AG09309 (cell line): ENCODE data around the gene OR14A2.
"Not testable (repeated sequence)": the region's sequence is repeated elsewhere in the genome, so short reads cannot be mapped to it uniquely, and the experiment has no call there.

Source experiments
- DNase-seq: peaks from one replicate; pipeline ENCODE4 v3.0.0-alpha.2; 2010; ENCODE audit warnings: low read depth
- H3K4me3 ChIP-seq: 2 replicates; pipeline ENCODE4 v1.5.1; 2011; ENCODE audit warnings: mild to moderate bottlenecking, low read depth, low read length, moderate library complexity; ENCODE audit not compliant: control insufficient read depth
- TF ChIP-seq, protein P1 (sequence below): IDR thresholded peaks from 2 replicates; pipeline ENCODE4 v1.5.1; 2011; ENCODE audit warnings: mild to moderate bottlenecking, low read depth, low read length, inconsistent platforms; ENCODE audit not compliant: insufficient read depth, control insufficient read depth; ENCODE audit errors: missing control alignments

OR14A2 gene

DNA sequence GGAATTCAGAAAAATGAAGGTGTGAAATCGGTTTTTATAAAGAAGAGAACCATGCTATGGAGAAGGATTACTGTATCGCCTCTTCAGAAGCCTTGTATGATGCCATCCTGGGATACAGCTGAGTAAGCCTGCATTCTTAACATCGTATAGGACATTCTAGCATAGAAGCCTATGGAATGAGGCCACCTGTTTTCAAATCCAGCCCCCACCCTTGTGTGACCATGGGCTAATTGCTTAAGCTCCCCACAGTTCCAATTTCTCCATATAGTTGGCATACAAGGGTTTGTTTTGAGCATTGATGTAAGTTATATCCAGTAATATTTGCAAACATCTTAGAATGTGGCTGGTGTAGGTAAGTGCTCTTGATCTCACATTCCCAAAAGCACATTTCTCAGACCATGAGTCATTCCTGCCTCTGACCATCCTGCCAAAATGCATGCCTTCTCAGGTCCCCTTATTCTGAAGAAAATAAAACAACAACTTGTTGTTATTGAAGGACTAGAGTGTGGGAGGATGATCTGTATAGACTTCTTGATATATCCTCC, 1.5 kb downstream of the OR14A2 start:
- no peak for DNase-seq
- TF ChIP-seq, protein P1, sequence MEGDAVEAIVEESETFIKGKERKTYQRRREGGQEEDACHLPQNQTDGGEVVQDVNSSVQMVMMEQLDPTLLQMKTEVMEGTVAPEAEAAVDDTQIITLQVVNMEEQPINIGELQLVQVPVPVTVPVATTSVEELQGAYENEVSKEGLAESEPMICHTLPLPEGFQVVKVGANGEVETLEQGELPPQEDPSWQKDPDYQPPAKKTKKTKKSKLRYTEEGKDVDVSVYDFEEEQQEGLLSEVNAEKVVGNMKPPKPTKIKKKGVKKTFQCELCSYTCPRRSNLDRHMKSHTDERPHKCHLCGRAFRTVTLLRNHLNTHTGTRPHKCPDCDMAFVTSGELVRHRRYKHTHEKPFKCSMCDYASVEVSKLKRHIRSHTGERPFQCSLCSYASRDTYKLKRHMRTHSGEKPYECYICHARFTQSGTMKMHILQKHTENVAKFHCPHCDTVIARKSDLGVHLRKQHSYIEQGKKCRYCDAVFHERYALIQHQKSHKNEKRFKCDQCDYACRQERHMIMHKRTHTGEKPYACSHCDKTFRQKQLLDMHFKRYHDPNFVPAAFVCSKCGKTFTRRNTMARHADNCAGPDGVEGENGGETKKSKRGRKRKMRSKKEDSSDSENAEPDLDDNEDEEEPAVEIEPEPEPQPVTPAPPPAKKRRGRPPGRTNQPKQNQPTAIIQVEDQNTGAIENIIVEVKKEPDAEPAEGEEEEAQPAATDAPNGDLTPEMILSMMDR = no peak
- H3K4me3 ChIP-seq = no peak overlapping the region

DNA sequence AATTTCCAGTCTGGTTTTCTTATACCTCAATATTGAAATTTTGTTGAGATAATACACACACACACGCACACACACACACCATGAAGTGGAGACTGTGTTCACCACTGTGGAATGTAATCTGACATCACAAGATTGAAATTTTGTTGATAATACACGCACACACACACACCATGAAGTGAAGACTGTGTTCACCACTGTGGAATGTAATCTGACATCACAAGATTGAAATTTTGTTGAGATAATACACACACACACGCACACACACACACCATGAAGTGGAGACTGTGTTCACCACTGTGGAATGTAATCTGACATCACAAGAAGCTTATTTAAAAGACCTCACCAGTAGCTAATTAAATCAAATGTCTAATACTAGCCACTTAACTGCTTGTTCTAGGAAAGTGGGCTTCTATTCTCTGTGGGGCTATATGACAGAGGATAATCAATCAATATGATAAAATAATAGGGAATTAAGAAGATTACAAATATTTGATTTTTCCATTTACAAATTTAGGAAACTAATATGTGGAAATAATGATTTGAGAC, 5.7 kb downstream of the OR14A2 start:
- DNase-seq, H3K4me3 ChIP-seq: not testable (repeated sequence)

DNA sequence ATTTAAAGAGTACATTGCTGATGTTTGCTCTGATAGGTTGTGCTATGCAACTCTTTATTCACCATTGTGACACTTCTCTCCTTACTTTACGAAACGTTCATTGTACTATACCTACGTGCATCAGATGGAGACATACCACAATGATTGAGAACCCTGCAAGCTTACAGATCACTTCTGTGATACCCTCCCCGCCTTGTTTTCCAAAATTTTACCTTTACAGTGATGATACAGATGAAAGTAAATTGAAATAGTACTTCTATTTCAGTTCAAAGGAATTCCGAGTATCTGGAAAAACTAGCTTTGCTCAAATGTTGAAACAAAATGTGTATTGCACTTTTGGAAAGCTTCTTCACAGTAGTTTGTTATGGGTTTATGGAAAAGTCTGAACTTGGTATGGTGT, 6.2 kb downstream of the OR14A2 start:
- no peak overlapping the region for H3K4me3 ChIP-seq
- DNase-seq = no peak
- TF ChIP-seq, protein P1 = no peak

DNA sequence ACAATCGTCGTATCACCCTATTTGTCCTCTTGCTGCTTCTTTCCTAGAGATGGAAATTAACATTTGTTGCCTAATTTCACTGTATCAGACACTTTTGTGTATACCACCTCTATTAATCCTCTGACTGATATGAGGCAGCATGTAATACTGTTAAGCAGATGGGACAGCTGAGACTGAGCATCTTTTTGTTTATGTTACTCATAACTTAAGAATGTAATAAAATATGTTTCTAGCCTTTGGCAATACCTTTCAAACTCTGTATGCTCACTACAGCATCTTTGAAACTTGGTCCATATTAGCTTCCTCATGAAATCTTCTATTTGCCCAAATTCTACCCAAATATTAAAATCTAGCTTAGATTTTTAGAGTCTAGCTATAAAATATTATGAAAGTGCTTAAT, 7.2 kb downstream of the OR14A2 start:
- no peak for DNase-seq
- H3K4me3 ChIP-seq = no peak overlapping the region
- TF ChIP-seq, protein P1 = no peak

DNA sequence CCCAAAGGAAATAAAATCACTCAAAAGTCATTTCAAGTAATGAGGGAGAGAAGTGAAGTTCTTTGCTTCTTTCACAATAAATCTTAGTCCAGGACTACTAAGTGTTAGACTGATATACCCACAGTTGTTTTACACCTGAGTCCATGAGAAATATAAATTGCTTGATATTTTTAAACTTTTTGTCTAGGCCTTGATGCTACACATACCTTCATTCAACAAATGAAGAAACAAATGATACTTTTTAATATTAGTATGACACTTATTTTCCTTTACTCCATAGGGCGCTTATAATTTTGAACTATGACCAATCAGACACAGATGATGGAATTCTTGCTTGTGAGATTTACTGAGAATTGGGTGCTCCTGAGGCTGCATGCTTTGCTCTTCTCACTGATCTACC, 9.6 kb downstream of the OR14A2 start, which contains the start of gene OR14K1:
Gene OR14K1, plus strand, starts transcription at position 301 of the 400 bp plus-strand sequence. Its CDS starts 0 bp downstream, at position 301.
- TF ChIP-seq, protein P1 = no peak
- DNase-seq = no peak
- no peak within 1 kb of the TSS for H3K4me3 ChIP-seq

DNA sequence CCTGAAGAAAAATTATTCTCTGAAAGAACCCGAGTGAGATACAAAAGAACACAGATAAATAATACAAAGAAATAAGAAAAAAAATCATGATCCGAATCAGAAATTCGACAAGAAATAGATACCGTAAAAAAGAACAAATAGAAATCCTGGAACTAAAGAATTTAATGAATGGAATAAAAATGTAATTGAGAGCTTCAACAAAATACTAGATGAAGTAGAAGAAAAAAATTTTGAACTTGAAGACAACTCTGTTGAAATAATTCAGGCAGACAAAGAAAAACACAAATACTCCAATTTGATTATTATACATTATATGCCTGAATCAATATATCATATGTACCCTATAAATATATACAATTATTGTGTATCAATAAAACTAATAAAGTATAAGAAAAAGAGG, 26.7 kb downstream of the OR14A2 start:
- H3K4me3 ChIP-seq = no peak overlapping the region
- no peak for DNase-seq
- TF ChIP-seq, protein P1 = no peak

DNA sequence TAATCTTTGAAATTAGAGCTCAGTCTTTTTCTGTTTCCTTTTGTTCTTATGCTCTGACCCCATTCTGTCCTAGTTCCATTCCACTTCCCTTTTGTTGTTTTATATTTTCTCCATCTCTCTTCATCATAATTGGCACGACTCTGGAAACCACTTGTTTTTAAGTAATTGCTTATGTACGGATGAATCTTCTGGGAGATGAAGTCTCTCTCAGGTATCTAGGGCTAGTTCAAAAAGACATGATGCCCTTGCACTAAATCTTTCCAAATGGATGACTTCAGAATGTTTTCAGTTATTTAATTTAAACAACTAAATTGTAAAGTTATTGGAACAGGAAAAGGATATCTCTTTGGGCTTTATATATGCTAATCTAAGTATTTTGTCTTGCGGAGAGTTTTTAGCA, 31.4 kb downstream of the OR14A2 start, which contains the start of gene OR6F1:
Gene OR6F1, minus strand, starts transcription at position 101 of the 400 bp plus-strand sequence. CDS start 3,891 bp downstream, outside the sequence.
- TF ChIP-seq, protein P1 = no peak
- DNase-seq = no peak
- H3K4me3 ChIP-seq = no peak within 1 kb of the TSS
